ENCODE measurements around the gene FGFRL1.
A peak's percentile ranks its signal among the peaks of the same experiment; 100 is the strongest.
"Not testable (repeated sequence)": the region's sequence is repeated elsewhere in the genome, so short reads cannot be mapped to it uniquely, and the experiment has no call there.

FGFRL1 gene

DNA sequence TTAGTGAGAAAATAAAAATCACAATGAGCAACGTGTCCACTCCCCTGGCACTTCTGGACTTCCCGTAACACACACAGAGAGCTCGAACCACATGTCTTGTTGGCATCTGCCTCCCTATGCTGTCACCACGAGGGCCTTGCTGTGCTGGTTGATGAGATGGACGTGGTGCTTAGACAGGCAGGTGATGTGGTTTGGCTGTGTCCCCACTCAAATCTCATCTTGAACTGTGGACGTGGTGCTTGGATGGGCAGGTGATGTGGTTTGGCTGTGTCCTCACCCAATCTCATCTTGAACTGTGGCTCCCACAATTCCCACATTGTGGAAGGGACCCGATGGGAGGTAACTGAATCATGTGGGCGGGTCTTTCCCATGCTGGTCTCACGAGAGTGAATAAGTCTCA lies 40.0 kb downstream of the FGFRL1 start:
- no peak for DNase-seq (ENCODE audit: low spot score)

DNA sequence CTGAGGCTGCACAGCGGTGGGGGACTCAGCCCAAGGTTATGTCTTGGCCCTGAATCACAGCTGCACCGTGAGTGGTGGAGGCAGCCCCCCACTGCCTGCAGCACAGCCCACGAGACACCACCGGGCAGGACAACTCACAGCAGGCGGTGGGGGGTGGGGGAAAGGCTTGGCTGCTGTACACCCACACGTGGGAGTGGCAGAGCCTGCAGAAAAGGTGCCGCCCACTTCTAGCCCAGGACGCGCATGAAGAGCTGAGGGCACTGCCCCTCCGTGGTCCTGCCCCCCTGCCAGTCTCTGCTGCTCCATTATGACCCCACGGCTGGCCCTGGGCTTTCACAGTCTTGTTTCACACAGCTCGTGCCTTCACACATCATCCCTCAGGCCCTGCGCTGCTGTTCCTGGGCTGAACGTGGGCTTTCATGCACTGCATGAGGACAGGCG lies 40.8 kb downstream of the FGFRL1 start:
- no peak for DNase-seq (ENCODE audit: low spot score)

DNA sequence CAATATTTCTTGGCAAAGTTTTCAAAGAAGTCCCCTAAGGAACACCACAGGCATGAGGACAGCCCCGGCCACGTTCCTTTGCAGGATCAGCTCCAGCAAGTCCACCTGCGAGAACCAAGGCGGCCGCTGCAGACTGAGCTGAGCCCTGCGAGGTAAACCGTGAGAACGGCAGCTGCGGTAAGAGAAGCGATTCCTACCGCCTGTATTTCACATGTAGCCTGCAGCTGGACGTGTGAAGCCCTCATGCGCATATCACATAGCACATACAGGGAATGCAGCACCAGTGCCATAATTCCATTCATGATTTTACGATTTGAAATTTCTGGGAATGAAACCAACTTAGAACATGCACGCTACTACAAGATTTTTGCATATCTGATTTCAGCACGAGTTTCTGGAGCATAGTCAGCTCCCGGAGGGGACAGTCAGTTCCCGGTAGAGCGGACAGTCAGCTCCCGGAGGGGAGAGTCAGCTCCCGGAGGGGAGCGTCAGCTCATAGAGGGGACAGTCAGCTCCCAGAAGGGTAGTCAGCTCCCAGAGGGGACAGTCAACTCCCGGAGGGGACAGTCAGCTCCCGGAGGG lies 41.7 kb downstream of the FGFRL1 start:
- DNase-seq (ENCODE audit: low spot score): no peak

DNA sequence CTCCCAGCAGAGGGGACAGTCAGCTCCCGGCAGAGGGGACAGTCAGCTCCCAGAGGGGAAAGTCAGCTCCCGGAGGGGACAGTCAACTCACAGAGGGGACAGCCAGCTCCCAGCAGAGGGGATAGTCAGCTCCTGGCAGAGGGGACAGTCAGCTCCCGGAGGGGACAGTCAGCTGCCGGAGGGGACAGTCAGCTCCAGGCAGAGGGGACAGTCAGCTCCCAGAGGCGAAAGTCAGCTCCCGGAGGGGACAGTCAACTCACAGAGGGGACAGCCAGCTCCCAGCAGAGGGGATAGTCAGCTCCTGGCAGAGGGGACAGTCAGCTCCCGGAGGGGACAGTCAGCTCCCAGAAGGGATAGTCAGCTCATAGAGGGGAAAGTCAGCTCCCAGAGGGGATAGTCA lies 42.5 kb downstream of the FGFRL1 start:
- DNase-seq (ENCODE audit: low spot score): not testable (repeated sequence)

DNA sequence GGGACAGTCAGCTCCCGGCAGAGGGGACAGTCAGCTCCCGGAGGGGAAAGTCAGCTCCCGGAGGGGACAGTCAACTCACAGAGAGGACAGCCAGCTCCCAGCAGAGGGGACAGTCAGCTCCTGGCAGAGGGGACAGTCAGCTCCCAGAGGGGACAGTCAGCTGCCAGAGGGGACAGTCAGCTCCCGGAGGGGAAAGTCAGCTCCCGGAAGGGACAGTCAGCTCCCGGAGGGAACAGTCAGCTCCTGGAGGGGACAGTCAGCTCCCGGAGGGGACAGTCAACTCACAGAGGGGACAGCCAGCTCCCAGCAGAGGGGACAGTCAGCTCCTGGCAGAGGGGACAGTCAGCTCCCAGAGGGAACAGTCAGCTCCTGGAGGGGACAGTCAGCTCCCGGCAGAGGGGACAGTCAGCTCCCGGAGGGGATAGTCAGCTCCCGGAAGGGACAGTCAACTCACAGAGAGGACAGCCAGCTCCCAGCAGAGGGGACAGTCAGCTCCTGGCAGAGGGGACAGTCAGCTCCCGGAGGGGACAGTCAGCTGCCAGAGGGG lies 43.3 kb downstream of the FGFRL1 start:
- not testable (repeated sequence) for DNase-seq (ENCODE audit: low spot score)

DNA sequence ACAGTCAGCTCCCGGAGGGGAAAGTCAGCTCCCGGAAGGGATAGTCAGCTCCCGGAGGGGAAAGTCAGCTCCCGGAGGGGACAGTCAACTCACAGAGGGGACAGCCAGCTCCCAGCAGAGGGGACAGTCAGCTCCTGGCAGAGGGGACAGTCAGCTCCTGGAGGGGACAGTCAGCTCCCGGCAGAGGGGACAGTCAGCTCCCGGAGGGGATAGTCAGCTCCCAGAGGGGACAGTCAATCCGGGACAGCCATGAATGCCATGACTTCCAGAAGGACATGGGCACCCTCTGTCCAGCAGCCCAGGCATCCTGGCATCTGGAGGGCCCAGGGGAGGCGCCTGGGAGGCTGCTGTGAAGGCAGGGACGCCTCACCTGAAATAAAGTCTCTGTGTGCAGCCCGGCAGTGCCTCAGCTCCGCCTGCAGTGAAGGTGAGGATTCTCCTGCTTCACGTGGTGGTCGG lies 43.8 kb downstream of the FGFRL1 start:
- not testable (repeated sequence) for DNase-seq (ENCODE audit: low spot score)

DNA sequence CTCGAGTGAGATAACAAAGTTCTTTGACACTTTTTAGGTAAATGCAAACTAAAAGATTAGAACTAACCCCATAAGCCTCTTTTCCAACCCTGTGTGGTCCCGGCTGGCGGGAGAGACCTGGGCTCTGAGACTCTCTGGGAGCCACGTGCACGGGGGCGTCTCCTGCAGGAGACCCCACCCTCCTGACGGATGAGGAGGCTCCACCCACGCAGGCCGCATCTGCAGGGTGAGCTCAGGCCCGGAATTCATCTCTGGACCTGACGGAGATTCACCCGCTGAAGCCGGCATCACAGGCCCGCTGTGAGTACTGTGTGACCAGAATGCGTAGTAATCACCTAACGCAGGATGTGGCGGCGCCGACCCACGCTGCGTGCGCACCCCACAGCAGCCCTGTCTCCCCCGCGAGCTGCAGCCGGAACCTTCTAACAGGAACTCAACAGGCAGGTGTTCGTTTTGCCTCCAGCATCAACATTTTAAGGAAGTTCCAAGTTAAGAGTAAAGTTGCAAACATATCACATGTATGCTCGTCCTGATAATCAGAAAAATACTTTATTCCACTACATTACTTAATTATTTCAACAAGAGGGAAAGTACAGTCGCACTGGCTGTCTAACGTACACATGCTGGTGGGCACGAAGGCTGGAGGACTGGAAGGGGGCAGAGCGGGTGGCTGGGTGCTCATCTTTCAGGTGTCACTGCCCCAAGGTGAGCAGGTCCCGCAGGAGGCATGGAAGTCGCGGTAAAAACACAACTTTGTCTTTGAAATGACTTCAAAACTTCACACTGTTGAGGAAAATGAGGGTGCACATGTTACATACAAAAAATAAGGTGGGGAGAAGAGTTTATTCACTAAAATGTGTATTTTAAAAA lies 44.5 kb downstream of the FGFRL1 start:
- DNase-seq (ENCODE audit: low spot score): peak; percentile 64

DNA sequence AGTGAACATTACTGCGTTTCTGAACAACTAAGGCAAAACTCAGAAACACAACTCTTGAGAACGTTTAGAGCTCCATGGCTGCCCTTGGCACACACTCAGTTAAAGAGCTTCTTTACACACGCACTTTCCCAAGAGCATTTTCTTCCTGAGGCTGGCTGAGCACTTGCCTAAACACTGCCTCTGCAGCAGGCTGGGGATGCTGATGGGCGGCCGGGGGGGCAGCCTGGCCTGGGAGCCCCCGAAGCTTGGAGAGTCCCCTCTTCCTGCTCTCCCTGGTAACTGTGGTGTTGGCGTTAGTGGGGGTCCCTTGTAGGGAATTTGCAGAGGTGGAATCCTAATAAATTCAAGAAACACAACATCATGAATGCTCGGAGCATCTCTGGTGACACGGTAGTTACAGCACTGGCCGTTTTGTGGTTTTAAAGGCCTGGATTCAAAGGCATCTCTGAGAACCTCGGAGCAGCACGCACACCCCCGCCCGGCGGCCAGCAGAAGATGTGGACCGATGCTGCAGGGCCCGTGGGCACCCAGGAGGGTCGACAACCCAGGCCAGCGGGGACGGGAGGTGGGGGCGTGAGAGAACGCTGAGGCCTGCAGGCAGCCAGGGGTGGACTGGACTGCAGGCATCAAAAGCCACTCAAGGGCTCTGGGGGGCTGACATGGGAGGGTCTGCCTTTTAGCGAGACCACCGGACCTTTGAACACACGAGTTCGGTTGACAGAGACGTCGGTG lies 45.4 kb downstream of the FGFRL1 start:
- DNase-seq (ENCODE audit: low spot score): no peak

DNA sequence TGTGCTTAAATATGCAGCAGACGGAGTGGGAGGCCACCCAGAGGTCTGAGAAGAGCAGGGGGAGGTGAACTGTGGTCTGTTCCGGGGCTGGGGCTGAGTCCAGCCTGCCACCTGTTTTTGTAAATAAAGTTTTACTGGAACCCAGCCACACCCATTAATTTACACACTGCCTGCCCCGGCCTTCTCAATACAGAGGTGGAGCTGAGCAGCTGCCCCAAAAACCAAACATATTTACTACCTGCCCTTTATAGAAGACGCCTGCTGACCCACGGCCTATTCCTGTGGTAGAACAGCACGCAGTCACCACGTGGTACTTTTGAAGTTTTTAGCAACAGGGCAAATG lies 45.9 kb downstream of the FGFRL1 start:
- peak; percentile 53 for DNase-seq (ENCODE audit: low spot score)

DNA sequence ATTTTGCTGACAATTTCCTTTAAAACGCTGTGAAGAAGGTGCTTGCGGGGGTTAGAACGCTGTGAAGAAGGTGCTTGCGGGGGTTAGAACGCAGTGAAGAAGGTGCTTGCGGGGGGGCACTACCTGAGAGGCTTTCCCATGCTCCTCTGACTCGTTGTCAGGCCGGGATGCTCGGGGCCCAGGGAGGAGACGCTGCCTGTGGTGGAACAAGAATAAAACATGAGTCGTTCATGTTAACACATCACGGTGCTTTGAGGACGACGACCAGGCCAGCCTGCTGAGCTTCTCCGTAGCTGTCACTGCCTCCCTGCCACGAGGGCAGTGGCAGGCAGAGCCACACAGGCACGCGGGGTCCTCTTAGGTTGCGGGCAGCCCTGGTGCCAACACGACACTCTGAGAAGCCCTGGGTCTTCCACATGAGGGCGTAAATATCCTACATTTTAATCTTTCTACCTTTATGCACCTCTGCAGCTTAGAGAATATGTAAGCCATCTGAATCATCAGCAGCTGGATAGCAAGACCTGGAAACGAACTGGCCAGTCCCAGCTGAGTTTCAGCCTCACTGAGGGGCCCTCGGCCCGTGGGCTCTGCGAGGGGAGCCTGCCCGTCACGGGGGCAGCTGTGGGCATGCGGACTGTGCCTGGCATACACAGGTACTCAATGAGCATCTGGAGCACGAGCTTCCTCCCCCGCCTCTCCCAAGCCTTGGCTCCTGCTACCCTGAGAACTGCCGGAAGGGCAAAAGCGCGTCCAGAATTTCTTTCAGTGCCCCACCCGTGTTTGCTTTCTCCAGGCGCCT lies 47.0 kb downstream of the FGFRL1 start:
- DNase-seq (ENCODE audit: low spot score): no peak

DNA sequence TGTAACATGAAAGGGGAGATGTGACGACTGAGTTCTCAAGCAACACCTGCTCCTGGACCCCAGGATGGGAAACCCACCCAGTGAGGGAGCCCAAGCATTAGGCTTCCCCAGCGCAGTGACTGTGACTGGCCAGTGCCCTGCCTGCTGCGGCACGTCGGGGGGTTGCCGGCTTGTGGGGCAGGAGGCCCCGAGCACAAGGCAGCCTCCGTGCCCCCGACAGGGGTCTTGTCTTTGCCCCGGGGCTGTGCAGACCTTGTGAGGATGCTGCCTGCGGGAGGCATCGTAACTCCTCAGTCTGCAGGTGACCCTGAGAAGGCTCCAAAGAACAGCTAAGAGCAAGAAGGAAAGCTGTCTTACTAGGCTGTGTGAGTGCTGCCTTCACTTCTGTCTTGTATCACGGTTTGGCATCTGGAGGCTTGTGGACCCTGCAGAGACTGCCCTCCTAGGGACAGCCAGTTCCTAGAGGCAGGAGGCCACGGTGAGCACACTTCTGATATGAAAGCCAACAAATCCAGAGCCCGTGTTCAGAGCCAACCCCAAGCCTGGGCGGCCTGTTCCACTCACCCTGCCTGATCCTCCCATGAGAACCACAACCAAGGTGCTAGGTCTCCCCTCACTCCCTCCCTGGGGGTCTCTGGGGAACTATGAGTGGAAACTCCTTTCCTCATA lies 47.7 kb downstream of the FGFRL1 start:
- no peak for DNase-seq (ENCODE audit: low spot score)

DNA sequence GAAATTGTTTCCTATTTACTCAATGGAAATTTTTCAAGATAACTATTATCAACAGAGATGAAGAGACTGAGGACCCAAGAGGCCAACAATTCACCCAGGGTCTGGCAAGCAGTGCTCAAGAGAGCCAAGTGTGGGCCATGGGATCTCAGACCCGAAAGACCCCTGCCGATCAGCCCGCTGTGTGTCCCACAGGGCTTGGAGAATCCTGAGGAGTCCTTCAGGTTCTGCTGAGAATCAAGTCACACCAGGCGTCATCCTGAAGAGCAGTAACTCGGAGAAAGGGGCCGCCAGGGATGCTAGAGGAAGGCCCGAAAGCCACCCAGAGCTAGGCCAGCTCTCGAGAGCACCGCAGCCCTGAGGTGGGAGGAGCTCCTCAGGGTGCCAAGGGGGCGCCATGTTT lies 48.7 kb downstream of the FGFRL1 start:
- no peak for DNase-seq (ENCODE audit: low spot score)

DNA sequence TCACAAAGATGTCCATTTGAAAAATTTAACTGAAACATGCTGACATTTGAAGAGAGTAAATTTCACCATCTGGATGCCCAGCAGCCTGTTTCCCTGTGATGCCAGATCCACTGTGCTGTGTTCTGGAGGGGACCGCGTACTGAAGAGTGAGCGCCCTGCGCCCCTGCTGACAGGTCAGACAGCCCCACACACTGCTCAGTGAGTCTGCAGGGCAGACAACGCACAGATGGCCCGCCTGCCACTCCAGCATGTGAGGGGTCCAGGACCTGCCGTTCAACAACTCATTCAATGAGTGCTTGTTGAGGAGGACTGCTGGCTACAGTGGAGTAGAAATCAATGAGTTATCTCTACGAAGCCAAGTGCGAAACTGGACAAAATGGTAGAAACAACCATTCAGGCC lies 49.2 kb downstream of the FGFRL1 start:
- DNase-seq (ENCODE audit: low spot score): no peak

DNA sequence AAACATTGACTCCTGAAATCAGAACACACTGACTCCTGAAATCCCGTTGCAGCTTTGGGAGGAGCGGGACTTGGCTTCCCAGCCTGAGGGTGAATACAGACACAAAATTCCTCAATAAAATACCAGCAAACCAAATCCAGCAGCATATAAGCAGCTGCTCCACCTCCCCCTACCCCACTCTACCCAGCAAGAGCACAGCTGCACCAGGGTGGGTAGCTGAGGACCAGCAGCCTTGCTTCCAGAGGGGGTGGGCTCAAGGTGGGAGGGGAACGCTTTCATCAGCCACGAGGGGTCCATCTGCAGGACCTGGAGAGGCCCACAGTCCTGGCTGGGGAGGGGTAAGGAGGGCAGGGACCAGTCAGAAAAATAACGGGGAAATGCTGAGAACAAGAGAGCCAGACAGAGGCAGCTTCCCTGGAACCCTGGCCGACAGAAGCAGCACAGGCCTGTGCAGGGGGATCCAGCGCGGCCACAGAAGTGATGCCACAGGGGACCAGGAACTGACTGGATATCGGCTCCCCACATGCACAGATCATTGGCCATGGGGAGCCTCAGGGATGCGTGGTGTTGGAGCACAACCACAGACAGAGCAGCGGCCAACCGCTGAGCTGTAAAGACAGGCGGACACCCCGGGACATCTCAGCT lies 49.8 kb downstream of the FGFRL1 start:
- no peak for DNase-seq (ENCODE audit: low spot score)

DNA sequence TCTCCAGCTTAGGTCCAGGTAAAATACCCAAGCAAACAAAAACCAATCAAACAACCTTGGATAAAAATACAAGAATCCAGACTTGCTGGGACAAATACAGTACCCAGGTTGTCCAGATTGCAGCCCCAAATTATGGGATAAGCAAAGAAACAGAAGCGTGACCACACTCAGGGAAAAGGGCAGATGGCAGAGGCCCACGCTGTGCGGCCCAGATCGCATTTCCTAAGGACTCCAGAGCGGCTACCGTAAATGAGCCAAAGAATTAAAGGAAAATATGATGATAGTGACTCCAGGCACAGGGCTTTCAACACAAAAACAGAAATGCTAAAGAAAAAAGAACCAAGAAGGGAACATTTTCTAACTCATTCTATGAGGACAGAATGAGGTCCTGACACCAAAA lies 50.3 kb downstream of the FGFRL1 start:
- no peak for DNase-seq (ENCODE audit: low spot score)

DNA sequence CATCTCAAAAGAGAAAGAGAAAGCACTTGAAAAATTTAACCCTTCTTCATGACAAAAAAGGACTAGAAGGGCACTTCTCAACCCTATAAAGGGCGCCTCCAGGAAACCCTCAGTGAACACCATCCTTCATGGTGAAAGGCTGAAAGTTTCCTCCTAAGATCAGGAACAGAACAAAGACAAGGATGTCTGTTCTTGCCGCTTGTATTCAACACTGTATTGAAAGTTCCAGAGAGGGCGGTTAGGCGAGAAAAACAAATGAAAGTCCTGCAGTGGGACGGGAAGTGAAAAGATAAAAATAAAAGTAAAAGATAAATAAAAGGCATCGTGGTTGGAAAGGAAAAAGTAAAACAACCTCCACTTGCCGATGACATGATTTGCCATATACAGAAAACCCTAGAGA lies 51.0 kb downstream of the FGFRL1 start:
- no peak for DNase-seq (ENCODE audit: low spot score)

DNA sequence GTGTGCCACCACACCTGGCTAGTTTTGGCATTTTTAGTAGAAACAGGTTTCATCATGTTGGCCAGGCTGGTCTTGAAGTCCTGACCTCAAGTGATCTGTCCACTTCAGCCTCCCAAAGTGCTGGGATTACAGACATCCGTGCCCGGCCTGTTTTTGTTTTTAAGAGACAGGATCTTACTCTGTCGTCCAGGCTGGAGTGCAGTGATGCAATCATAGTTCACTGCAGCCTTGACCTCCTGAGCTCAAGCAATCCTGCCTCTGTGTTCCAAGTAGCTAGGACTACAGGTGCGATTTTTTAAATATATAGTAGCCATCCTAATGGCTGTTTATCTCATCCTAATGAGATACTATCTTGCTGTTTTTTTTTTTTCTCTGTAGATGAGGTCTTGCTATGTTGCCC lies 54.3 kb downstream of the FGFRL1 start:
- no peak for DNase-seq (ENCODE audit: low spot score)

DNA sequence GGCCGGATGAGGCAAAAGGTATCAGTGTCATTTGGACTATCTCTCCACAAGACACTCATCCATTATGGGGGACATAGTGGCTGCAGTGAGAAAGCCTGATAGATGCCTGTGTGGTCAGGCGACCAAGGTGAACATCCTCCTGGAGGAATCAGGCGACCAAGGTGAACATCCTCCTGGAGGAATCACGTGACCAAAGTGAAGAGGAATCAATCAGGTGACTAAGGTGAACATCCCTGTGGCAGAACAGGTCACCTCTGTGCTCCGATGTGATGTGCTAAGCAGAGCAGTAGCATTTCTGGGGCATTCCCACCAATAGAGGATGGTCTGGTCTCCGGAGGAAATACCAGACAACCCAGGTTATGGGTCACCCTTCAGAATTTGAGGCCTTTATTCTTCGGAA lies 58.0 kb downstream of the FGFRL1 start:
- DNase-seq (ENCODE audit: low spot score): no peak

DNA sequence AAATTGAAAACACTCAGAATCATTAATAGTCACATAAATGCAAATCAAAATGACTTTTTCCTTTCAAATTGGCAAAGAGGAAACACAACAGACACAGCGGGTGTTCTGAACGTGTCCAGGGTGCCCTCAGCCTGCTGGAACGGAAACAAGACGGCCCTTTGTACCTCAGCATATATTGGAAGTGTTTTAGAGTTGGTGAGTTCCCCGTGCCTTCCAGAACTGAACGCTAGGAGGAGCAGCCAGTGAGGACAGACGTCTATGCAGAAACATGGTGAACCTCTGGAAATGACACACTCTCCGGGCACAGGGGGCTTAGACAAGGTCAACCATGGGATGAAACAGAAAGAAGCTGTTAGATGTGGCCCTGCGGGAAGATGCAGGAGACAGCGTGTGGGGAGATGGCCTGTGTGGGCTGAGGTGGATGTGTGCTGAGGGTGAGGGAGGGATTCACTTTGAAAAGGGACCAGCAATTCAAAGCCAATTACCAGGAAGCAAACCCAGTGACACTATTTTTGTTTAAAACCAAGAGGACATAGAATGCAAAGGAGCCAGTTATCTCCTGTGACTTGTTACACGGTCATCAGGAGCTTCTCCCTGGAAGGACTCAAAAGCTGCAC lies 61.5 kb downstream of the FGFRL1 start:
- DNase-seq (ENCODE audit: low spot score): peak; percentile 80

DNA sequence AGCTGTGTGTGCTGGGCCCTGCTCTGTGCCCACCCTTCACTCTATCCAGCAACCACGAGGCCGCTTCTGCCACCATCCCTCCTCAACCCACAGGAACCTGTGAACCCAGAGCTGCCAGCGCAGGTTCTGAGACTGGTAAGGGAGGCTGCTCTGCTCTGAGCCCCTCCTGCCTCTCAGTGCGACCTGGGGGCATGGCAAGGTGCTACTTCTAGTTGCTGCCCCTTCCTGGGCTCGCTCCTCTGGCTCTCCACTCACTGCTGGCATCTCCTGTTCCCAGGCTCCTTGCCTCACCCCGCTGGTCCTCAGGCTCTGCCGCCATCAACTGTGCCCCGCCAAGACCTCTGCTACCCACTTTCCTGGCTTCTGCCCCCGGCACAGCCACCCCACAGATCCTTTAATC lies 62.7 kb downstream of the FGFRL1 start:
- no peak for DNase-seq (ENCODE audit: low spot score)
